ENCODE results near the gene MUC13.
"Not testable (repeated sequence)": the region's sequence is repeated elsewhere in the genome, so short reads cannot be mapped to it uniquely, and the experiment has no call there.

MUC13 gene, protein sequence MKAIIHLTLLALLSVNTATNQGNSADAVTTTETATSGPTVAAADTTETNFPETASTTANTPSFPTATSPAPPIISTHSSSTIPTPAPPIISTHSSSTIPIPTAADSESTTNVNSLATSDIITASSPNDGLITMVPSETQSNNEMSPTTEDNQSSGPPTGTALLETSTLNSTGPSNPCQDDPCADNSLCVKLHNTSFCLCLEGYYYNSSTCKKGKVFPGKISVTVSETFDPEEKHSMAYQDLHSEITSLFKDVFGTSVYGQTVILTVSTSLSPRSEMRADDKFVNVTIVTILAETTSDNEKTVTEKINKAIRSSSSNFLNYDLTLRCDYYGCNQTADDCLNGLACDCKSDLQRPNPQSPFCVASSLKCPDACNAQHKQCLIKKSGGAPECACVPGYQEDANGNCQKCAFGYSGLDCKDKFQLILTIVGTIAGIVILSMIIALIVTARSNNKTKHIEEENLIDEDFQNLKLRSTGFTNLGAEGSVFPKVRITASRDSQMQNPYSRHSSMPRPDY

DNA sequence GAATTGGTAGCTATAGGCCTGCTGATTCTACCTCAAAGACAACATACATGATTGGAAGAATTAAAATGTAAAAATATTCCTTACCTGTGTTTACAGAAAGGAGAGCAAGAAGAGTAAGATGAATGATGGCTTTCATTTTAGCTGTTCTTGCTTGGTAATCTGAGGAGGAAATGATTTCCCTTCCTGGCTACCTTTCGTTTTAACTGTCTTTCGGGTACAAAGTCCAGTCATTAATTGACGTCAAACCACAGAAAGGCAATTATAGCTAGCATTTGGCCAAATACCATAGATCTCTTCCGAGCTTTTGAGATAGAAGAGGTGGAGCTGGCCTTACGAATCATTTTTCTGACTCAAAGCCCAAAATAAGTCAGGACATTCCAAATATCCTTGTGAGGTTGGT, at the start of gene MUC13:
Gene MUC13, minus strand, starts transcription at position 175 of the 400 bp plus-strand sequence. Its CDS starts 39 bp downstream, at position 136.
- no peak for DNase-seq

DNA sequence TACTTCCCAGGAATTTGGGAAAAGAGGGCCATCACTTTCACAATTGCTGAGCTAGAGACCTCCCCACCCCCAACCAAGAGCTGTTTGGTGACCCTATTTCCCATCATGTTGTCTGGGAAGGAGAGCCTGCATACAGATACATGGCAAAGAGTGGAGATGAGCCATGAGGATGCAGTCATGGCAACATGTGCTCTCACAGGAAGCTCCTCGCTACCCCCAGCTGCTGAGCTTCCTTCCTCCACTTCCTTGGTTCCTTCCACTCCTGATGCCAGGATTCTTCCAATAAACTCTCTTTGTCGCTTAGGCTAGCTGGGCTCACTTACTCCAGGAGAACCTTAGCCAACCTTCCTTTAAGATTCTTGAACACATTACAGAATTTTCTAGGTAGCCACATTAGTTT, 48.3 kb upstream of the MUC13 start:
- DNase-seq: no peak

DNA sequence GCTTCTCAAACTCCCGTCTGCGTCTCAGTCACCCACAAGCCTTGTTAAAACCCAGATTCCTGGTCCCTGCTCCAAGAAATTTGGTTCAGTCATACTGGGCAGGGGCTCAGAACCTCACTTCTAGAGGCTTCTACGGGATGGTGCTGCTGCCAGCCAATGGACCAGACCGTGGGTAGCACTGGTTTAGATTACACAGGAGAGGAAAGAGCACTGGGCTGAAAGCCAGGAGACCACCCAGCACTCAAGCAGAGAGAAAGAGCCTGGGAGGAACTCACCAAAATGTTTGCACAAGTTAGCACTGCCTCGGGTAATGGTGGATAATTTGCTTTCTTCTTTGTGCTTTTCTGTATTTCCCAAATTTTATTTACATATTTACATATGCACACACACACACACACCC, 46.9 kb upstream of the MUC13 start:
- DNase-seq: no peak

DNA sequence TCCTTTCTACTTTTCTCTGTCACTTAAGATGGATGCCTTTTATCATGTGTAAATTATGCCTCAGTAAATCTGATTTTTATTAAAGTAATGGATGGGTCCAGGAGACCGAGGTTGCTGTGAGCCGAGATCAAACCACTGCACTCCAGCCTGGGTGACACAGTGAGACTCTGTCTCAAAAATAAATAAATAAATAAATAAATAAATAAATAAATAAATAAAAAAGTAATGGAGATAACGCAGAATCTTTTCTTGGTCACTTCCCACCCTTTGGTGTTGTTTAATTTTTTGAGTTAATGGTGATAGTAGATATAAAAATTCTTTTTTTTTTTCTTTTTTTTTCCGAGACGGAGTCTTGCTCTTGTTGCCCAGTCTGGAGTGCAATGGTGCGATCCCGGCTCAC, 44.1 kb upstream of the MUC13 start:
- DNase-seq: no peak

DNA sequence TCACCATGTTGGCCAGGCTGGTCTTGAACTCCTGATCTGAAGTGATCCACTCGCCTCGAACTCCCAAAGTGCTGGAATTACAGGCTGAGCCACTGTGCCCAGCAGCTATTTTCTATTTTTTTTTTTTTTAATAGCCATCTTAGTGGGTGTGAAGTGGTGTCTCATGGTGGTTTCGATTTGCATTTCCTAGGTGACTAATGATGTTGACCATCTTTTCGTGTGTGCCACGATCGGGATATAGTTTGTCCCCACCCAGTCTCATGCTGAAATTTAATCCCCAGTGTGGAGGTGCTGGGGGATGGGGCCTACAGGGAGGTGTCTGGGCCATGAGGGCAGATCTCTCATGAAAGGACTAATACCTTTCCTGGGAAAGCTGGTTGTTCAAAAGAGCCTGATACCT, 41.8 kb upstream of the MUC13 start:
- DNase-seq: no peak

DNA sequence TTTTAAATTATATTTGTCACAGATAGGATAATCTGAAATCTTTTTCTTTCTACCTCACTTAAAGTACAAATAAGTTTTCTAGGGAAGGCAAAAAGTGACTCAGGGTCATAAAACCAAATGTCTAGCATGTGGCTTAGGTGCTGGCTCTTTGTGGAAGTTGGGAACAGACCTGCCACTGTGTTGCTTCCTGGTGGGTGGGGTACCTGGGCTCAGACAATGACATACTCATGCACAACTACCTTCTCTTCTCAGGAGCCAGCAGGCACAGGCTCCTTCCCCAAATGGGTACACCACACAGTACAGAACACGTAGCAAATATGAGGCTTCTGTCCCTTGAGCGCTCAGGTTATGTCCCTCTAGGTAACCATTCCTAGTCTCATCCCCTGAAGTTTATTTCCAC, 40.1 kb upstream of the MUC13 start:
- DNase-seq: no peak

DNA sequence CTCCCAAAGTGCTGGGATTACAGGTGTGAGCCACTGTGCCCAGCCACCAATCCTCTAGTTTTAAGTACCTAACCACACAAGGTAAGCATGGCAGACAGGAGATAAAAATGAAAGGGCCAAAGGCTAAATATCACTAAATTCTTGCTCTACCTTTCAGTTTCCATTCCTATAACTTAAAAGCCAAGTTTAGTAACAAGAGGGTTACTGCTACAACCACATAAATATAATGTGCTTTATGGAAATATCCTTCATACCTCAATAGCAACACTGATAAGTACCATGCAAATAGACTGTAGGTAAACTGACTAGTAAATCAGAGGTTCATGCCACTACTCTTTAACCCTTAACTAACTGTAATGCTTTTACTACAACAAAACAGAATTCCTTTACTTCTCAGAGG, 38.7 kb upstream of the MUC13 start:
- DNase-seq: no peak

DNA sequence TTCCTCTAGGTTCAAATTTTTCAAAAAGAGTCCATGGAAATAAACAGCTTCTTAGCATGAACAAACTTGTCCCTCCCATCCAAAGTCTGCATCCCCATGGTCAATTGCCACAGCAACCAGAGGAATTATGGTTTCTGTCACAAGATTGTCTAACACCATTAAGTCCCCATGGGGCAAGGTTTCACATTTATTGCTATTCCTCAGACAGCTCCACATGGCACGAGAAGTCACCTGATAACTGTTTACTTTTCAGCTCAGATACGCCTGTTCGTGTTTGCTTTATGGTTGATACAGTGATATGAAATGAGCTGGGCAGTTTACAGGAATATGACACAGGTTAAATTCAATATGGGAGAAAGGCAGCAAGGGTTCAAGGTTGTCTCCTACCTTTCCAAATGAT, 37.9 kb upstream of the MUC13 start:
- DNase-seq: no peak

DNA sequence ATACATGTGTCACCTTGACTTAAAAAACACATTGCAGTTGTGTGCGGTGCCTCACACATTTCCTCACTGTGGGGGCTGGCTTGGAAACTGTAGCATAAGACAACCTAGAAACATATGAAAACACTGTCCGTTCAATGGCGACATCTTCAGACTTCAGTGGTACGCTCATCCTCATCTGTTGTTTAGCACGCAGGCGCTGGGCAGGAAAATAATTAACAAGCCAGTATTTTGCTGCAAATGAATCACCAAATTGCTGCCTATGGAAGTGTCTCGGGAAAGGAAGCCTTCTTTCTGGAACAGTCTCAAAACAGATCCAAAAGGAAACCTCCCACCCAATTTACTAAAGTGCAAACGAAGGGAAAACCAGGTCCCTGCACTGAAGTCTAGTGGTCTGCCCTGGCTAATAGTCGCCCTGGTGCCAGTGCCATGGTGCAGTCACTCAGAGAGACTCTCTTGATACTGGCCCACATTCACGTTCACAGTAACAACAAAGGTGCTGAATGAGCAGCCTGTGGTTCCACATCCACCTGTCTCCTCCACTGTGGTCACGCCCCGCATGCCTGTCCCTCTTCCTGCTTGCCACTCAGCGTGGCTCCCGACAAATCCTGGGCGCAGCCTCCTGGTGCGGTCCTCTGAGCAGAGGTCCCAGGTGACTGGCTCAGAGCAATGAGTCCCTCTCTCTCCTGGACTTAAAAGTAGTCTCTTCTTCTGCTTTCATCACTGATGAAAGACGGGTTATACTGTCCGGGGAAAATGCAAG, 35.6 kb upstream of the MUC13 start:
- no peak for DNase-seq

DNA sequence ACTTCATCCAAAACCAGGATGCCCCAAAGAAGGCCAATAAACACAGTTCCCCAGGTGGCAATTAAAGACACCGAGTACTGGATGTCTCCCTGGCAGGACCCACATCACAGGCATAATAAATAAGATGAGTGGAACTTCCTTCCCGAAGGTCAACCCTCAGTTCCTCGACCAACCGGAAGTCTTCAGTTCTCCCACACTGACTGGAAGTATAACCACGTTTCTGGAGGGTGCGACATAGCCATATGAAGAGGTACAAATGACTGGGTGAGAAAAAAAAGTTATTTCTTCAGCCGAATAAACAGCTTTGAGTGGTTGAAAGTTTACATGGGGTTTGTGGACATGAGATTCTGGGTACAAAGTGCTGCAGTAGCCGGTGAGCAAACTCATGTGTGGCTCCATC, 34.6 kb upstream of the MUC13 start:
- DNase-seq: no peak

DNA sequence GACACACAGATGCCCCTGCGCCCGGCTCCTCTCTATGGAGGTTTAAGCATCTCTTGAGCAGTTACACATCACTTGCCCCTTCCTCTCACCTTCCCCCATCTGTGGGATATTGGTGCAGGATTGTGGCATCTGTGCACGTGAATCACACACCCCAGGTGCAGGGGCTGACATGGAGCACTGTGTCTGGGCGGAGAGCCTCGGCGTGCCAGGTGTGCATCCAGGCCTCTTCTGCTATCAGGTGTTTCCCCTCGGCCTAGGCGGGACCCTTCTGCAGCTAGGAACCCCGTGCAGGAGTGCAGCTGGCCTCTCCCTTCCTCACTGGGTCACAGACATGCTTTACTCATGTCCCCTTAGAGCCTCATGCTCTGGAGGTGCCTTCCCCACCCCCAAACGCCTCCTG, 33.4 kb upstream of the MUC13 start:
- DNase-seq: no peak

DNA sequence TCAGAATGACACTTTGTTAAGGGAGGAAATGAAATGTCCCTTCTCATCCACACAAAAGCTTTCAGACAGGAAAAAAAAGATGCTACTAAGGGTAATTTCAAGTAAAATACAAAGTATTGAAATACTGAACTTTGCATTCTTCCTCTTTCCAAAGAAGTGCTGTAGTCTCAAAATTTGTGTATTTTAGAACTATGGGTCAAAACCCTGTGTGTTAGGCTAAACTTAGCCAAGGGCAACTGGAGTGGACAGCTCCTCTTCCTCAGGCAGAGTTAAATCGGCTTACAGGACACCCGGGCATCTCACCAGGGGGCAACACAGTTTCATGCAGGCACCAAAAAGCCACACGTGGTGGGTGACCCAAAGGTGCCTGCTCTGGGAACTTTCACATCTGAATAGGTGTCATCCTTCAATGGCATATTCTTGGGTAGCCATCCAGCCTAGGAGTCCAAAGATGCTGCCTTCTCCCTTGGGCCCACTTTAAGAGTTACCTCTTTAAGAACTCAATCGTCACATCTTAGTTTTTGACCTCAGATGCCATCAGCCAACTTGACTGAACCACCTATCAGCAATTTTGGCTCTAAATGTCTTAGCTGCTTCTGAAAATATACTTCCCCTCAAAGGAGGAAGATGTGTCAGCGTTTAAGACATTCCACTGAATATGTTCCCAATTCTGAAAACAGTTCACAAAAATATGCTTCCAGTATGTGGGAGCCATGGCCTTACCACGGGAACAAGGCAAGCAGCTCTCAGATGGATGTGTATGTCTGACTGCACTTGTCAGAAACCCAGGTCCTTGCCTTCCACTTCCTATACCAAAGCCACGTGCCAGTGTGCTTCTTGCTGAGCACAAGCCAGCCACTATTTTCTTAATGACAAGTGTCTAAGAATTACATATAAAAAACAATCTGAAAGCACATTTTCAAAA, 32.2 kb upstream of the MUC13 start:
- no peak for DNase-seq

DNA sequence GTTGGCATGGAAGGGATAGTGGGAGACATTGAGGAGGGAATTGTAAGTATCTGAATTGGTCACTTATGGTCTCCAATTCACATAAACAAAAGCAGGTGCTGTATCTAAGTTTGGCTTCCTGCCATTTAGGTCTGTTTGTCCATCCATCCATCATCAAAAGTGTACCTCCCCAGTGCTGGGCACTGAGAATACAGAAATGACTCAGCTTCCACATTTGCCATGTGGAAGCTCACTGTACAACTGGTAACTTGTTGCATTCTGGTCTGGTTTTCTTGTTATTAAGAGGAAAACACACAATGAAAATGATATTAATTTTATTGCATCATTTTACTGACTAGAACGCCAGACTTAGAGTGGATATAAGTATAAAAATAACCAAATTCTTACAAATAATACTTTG, 30.9 kb upstream of the MUC13 start:
- no peak for DNase-seq

DNA sequence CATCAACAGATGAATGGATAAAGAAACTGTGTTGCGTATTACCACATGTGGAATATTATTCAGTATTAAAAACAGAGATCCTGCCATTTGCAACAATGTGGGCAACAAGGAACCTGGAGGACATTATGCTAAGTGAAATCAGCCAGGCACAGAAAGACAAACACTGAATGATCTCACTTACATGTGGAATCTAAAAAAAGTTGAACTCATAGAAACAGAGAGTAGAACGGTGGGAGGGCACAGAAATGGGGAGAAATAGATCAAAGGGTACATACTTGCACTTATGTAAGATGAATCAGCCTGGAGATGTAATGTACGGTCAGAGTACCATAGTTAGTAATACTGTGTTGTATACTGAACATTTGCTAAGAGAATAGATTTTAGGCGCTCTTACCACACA, 29.8 kb upstream of the MUC13 start:
- DNase-seq: no peak

DNA sequence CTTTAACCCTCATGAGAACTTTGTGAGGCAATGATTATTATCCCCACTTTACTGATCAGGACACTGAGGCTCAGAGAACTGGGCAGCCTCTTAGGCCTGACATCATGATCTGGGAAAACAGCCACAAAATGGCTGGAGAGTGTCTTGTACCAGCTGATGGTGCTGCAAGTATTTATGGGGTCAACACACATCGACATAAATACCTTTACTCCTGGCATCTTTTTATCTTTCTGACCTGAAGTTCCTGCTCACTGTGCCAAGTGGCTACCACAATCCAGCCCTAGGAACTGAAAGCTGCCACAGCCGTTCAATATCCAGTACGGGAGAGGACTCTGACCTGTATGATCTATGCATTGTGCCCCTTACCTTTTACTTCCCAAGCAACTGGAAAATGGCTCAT, 29.2 kb upstream of the MUC13 start:
- no peak for DNase-seq

DNA sequence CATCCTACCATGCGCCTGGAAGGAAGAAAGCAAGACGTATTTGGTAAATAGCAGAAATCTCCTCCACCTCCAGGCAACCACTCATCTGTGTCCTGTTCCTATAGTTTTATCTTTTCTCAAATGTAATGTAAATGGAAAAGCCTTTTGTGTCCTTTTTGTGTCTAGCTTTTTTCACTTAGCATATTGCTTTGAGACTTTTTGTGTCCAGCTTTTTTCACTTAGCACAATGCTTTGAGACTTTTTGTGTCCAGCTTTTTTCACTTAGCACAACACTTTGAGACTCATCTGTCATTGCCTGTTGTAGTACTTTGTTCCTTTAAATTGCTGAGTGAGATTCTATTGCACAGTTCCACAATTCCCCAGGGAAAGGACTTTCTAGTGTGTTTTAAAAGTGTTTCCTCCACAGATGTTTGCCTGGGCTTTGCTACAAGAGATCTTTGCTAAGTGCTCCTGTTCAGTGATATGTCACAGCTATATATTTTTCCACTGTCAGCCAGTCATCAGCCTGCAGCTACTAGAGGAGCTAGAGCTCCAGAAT, 27.9 kb upstream of the MUC13 start:
- no peak for DNase-seq

DNA sequence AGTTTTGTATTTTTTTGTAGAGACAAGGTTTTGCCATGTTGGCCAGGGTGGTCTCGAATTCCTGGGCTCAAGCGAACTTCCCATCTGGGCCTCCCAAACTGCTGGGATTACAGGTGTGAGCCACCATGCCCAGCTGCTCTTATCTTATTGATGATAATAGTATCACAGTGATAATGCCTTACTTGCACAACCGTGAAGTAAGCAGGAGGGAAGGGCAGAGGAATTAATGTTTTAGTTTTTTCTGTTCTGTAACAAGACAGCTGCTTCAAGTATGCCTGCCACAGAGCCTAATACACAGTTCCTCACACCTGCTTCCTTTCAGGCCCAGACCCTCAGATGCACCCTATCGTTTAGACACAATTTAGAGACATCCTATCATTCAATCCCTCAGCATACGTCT, 26.1 kb upstream of the MUC13 start:
- DNase-seq: no peak

DNA sequence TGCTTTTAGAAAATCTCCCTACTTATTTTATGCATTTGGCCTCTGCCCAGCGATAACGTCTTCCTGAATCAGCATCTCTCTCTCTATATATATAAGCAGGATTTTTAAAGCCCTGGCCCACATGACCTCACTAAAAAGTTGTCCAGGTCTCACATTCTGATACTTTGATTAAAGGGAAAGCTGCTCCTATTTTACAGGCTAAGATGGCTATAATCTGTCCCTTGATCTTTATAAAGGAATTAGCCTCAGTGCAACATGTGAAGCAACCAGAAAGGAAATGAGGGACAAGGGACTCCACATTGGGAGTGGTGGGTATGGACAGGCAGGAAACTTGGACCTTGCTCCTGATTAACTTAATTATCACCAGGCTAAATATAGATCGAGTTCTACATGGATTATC, 25.6 kb upstream of the MUC13 start:
- DNase-seq: no peak

DNA sequence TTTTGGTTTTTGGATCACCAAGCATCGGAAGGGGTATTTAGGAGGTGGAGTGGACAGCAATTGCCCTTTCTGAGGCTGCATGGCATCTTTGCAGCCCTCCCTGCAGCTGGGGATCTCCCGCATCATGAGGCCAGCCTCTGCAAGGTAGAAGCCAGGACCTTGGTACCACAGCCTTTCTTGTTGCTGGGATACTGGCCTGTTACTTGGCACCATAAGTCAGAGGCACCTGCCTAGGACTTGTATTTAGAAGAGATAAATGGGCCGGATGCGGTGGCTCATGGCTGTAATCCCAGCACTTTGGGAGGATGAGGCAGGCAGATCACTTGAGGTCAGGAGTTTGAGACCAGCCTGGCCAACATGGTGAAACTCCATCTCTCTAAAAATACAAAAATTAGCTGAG, 23.4 kb upstream of the MUC13 start:
- DNase-seq: not testable (repeated sequence)

DNA sequence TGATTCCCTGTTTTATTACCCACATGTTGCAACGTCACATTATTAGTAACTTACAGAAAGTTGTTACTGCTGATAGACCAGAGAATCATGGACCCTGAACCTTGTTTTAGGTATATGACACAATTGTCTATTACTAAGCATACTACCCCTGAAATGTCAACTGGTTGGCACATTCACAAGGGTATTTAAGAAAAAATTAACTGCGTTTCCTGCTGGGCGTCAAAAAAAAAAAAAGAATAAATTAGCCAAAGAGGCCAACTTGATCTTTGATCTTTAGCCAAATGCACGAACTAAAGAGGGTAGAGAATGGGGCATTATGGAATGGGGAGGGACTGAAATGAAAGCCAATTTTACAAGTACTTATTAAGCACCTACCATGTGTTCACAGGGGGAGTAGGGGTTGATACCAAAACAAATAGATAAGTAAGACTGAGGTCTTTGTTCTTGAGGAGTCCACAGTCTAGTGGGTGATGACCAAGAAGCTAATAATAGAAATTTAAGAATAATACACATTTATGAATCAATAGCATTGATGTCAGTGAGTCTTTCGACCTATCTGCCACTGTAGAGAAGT, 17.8 kb upstream of the MUC13 start:
- no peak for DNase-seq

DNA sequence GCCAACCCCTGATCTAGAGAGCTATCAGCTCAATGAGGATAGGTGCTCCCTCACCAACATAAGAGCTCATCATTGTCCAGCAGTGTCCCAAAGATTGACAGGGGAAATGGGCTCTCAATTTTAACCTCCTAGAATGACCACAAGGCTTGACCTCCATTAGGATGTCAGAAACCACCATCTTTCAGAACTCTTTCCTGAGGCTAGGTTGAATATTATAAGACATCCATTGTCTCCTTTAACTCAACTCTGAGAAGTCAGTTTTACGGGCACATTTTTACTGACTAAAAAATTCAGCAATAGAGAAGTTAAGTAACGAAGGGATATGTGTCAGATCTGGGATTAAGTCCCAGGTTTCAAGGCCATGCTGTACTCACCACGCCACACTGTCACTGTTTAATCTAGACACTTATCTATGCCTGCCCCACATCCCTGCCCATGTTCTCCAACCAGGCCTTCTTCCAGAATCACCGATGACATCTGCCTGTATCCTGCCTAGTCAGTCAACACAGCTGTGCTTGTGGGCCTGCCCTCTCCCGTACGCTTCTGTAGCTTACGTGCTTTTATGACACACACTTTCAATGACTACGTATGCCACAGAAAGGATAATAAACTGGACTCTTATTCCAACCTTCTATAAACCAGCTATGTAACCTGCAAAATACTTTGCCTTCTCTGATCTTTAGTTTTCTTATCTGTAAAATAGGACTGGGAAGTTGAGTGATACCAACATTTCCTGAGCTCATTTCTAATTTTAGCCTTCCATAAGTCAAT, 17.1 kb upstream of the MUC13 start:
- DNase-seq: no peak

DNA sequence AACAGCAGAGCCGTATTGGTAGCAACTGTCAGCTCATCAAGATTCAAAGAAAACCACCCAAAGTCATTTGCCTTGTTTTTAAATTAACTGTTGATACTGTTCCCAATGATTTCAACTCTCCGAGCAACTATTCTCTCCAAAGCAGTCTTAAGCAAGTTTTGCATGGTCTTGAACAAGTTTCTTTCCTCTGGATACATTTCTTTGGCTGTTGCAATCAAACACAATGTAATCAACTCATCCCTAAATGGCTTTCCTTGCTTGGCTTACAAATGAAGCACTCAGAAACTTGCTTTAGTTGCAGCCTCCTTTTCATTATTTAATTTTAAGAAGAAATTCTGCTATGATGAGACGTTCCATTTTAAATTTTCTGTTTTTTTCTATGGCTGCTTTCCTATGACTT, 15.5 kb upstream of the MUC13 start:
- DNase-seq: no peak

Measured in stimulated activated CD8-positive, alpha-beta memory T cell treated with anti-CD3 and anti-CD28 coated beads, Interleukin-4, amount 100 ng/mL, for 48 hours (primary cell).